MCF 10A (cell line): ENCODE data around the gene EDC4. TPM values are rescaled to one million over a fixed set of nuclear protein-coding genes. Genes with fewer than 3 reads are reported as not detected.

Experiments used
- BruUV-seq: library from RNA; stranded (reverse); fragments of 400-500 nt; replicated peaks from 2 replicates; lab custom pipeline; 2021; lab: Mats Ljungman, UMichigan
- CTCF ChIA-PET: fragments of 300-600 bp; sonication (Branson Sonifier 250); formaldehyde crosslinking; extraction: SDS; loops from one replicate; lab custom pipeline; 2021; ENCODE audit warnings: antibody characterized with exemption, inconsistent platforms; lab: Yijun Ruan, JAX
- POLR2A ChIA-PET: fragments of 300-600, 350-650 bp; sonication (Branson Sonifier 250); formaldehyde crosslinking; extraction: SDS; loops from one replicate; lab custom pipeline; 2020; ENCODE audit warnings: antibody characterized with exemption, inconsistent platforms; lab: Yijun Ruan, JAX
- DNase-seq: peaks from one replicate; pipeline ENCODE4 v3.0.0-alpha.2; 2018; ENCODE audit not compliant: unreplicated experiment
- H3K27ac Mint-ChIP-seq: one replicate; pipeline ENCODE4 v1.8.0; 2022; ENCODE audit warnings: mild to moderate bottlenecking, low read depth, mixed read lengths; ENCODE audit not compliant: unreplicated experiment
- H3K27me3 Mint-ChIP-seq: one replicate; pipeline ENCODE4 v1.8.0; 2022; ENCODE audit warnings: mixed read lengths; ENCODE audit not compliant: insufficient read depth, unreplicated experiment
- H3K36me3 Mint-ChIP-seq: one replicate; pipeline ENCODE4 v1.8.0; 2022; ENCODE audit warnings: mild to moderate bottlenecking, moderate library complexity, mixed read lengths; ENCODE audit not compliant: insufficient read depth, unreplicated experiment
- H3K4me1 Mint-ChIP-seq: one replicate; pipeline ENCODE4 v1.8.0; 2022; ENCODE audit warnings: mixed read lengths; ENCODE audit not compliant: insufficient read depth, unreplicated experiment
- H3K4me3 Mint-ChIP-seq: one replicate; pipeline ENCODE4 v1.8.0; 2022; ENCODE audit warnings: mild to moderate bottlenecking, moderate library complexity, mixed read lengths; ENCODE audit not compliant: unreplicated experiment
- H3K9me3 Mint-ChIP-seq: one replicate; pipeline ENCODE4 v1.8.0; 2022; ENCODE audit warnings: mixed read lengths; ENCODE audit not compliant: unreplicated experiment
- intact Hi-C: fragments of 100-400 bp; cut with micrococcal nuclease; formaldehyde crosslinking; loops from 2 replicates; pipeline ENCODE4 v1.14.1; 2022
- total RNA-seq: library from RNA; stranded (reverse); gene quantifications from 2 replicates; pipeline ENCODE4 v1.2.3, GENCODE V29; 2022
- TF ChIP-seq, protein P1 (sequence below): fragments of 200-600 bp; IDR thresholded peaks from one replicate; pipeline ENCODE4 v1.8.0; 2022; ENCODE audit warnings: antibody characterized with exemption, mild to moderate bottlenecking; ENCODE audit not compliant: unreplicated experiment

EDC4 gene
- total RNA-seq, 1 experiment from 2014 or later: 50.9 TPM

- Mint-ChIP-seq H3K4me1 (no peaks in the 10 kb centered on the region), H3K4me3 (no peak overlapping the region), H3K36me3 (peaks cover 13% of the 10 kb centered on the region), H3K9me3 (no peaks in the 10 kb centered on the region), H3K27ac (no peak overlapping the region), H3K27me3 (no peaks in the 10 kb centered on the region)
- BruUV-seq: no TSS peak
- intact Hi-C loops: no loop called here
- CTCF ChIA-PET: interaction anchor here (0.7 to 2.5 kb wide), 6 partner anchors 19 to 404 kb away, joined by 3 to 11 read pairs (median 4); no protein-coding TSS in a partner anchor
- DNase-seq: no peak
- POLR2A ChIA-PET: interaction anchor here (1.5 to 3.6 kb wide), 2 partner anchors 11 to 30 kb away, joined by 3 to 21 read pairs; no protein-coding TSS in a partner anchor
- TF ChIP-seq, protein P1, sequence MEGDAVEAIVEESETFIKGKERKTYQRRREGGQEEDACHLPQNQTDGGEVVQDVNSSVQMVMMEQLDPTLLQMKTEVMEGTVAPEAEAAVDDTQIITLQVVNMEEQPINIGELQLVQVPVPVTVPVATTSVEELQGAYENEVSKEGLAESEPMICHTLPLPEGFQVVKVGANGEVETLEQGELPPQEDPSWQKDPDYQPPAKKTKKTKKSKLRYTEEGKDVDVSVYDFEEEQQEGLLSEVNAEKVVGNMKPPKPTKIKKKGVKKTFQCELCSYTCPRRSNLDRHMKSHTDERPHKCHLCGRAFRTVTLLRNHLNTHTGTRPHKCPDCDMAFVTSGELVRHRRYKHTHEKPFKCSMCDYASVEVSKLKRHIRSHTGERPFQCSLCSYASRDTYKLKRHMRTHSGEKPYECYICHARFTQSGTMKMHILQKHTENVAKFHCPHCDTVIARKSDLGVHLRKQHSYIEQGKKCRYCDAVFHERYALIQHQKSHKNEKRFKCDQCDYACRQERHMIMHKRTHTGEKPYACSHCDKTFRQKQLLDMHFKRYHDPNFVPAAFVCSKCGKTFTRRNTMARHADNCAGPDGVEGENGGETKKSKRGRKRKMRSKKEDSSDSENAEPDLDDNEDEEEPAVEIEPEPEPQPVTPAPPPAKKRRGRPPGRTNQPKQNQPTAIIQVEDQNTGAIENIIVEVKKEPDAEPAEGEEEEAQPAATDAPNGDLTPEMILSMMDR: no peak
Measured at GRCh38 chr16:67923414-67924116, 50.7 kb downstream of the EDC4 start.

DNA sequence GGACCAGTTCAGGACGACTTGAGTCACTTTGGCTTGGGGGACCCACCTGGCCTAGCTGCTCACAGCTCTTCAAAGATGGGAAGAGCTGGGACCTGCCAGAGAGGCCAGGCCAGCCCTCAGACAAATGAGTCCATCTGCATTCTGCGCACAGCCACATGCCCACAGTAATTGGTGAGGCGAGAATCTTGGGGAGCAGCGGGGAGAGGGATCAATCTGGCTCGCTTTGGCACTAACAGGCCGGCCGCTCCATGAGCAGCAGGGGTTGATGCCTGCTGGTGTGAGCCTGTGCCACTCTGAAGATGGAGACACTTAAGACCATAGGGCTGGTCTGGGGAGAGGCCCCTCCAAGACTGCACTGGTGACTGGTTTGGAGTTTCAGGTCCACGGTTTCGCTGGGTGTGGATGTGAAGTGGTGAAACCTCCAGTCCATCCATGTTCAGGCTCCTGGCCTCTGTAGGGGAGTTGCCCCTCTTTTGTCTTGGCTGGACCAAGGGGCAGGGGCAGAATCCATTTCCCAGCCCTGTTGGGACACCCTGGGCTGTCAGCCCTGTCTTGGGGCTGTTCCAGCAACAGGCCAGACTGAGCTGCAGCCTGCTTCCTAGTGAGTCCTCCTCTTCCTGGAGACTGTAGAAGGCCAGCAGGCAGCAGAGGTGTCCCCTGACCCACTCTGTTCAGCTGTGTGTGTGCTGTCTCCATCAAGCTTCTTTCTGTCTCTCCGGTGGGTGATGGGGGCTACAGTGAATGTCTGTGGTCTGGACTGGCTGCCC is 51.5 kb downstream of the EDC4 start:
- POLR2A ChIA-PET: interaction anchor here (0.5 to 3.6 kb wide), 2 partner anchors 11 to 452 kb away, joined by 3 to 21 read pairs; no protein-coding TSS in a partner anchor

DNA sequence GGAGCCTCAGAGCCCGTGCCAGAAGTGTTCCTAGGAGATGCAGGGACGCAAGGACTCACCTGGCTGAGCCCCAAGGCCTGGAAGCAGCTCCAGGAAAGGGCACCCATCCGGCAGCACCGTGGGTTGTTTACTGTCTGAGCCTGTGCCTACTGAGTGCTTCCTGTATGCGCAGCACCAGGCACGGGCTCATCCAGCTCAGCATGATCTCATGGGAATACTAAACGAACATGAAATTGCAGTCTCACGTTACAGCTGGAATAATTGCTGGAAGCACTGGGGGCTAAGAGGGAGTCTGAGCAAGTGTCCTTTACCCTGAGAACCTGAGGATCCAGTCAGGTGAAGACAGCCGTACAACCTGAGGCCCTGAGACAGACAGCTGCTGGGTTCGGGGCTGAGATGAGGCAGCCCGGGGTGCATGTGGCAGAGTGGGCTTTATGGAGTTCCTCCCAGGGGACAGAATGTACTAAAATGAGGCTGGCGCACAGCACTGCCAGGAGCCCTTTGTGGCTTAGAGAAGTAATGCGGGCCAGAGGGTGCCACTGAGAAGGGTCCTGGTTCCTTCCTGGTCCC is 53.4 kb downstream of the EDC4 start:
- Mint-ChIP-seq H3K9me3 (no peaks in the 10 kb centered on the region), H3K27me3 (no peaks in the 10 kb centered on the region), H3K4me3 (no peak overlapping the region), H3K36me3 (peaks cover 9% of the 10 kb centered on the region), H3K27ac (no peak overlapping the region), H3K4me1 (no peaks in the 10 kb centered on the region)
- TF ChIP-seq, protein P1: no peak
- intact Hi-C loops: loop anchor here (5.0 kb wide), 1 partner anchor 94 kb away; no protein-coding TSS in a partner anchor
- CTCF ChIA-PET: interaction anchor here (0.6 to 6.1 kb wide), 9 partner anchors 11 to 1322 kb away, joined by 3 to 67 read pairs (median 4); partner anchors contain the start of gene NRN1L
- POLR2A ChIA-PET: interaction anchor here (0.6 to 3.6 kb wide), 2 partner anchors 9 to 55 kb away, joined by 3 to 21 read pairs; no protein-coding TSS in a partner anchor
- no TSS peak for BruUV-seq
- no peak for DNase-seq

More for the DNA sequence above, 51.5 kb downstream of the EDC4 start:
- DNase-seq: no peak
- BruUV-seq: no TSS peak
- H3K27ac Mint-ChIP-seq: no peak overlapping the region
- intact Hi-C loops: no loop called here
- CTCF ChIA-PET: interaction anchor here (0.6 to 6.1 kb wide), 9 partner anchors 11 to 631 kb away, joined by 3 to 67 read pairs (median 3); partner anchors contain the start of gene NRN1L
- H3K4me1 Mint-ChIP-seq: no peaks in the 10 kb centered on the region
- TF ChIP-seq, protein P1: no peak
- no peaks in the 10 kb centered on the region for H3K27me3 Mint-ChIP-seq
- no peaks in the 10 kb centered on the region for H3K9me3 Mint-ChIP-seq
- no peak overlapping the region for H3K4me3 Mint-ChIP-seq
- H3K36me3 Mint-ChIP-seq: peaks cover 12% of the 10 kb centered on the region
